ENCODE results near the gene MAP3K3. TPM values are rescaled to one million over a fixed set of nuclear protein-coding genes. Genes with fewer than 3 reads are reported as not detected.

MAP3K3 gene
- total RNA-seq, 1 experiment from 2014 or later, result 14.1 TPM

DNA sequence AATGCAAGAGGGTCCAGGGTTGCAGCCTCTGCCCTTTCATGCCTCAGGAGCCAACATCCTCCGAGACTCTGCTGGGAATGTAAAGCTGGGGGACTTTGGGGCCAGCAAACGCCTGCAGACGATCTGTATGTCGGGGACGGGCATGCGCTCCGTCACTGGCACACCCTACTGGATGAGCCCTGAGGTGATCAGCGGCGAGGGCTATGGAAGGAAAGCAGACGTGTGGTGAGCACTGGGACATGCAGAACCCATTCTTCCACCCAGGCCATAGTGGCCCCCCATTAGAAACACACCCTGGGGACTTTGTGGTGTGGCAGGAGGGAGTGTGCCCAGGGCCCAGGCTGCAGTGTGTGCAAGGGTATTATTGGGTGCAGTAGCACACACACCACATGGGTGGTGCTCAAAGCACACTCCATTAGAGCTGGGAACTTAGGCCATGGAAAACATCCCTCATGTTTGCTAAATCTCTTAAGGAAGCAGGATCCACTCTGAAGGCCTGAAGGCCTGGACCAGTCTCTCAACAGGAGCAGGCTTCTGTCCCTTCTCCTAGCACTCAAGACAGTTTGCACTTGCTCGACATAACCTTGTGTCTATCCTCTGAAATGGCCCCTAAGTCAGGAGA is 70.1 kb downstream of the MAP3K3 start:
- no peaks in the 10 kb centered on the region for H3K79me2 ChIP-seq (ENCODE audit: low read depth)
- H3K4me1 ChIP-seq (replicated peaks; ENCODE audit: insufficient read depth), result no peaks in the 10 kb centered on the region
- BruUV-seq (replicated peaks), result no TSS peak
- no peaks in the 10 kb centered on the region for H3K36me3 ChIP-seq (ENCODE audit: low read depth)
- no peak overlapping the region for H3K4me3 ChIP-seq
- TF ChIP-seq, protein P1, sequence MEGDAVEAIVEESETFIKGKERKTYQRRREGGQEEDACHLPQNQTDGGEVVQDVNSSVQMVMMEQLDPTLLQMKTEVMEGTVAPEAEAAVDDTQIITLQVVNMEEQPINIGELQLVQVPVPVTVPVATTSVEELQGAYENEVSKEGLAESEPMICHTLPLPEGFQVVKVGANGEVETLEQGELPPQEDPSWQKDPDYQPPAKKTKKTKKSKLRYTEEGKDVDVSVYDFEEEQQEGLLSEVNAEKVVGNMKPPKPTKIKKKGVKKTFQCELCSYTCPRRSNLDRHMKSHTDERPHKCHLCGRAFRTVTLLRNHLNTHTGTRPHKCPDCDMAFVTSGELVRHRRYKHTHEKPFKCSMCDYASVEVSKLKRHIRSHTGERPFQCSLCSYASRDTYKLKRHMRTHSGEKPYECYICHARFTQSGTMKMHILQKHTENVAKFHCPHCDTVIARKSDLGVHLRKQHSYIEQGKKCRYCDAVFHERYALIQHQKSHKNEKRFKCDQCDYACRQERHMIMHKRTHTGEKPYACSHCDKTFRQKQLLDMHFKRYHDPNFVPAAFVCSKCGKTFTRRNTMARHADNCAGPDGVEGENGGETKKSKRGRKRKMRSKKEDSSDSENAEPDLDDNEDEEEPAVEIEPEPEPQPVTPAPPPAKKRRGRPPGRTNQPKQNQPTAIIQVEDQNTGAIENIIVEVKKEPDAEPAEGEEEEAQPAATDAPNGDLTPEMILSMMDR (conservative IDR thresholded peaks at IDR 0.05), result no peak; the same call in 1 of the 2 replicates
- TF ChIP-seq EZH2 (IDR thresholded peaks at IDR 0.05; ENCODE audit: low read depth), result no peak
- no peaks in the 10 kb centered on the region for H3K9me3 ChIP-seq (ENCODE audit: insufficient read depth, low read depth)
- POLR2A ChIA-PET (ENCODE audit: unreplicated experiment), result no interaction called here
- no peaks in the 10 kb centered on the region for H3F3A ChIP-seq (ENCODE audit: insufficient read depth, low read depth)
- DNase-seq, result no peak
- intact Hi-C loops (cut with micrococcal nuclease; ENCODE audit: unreplicated experiment), result no loop called here
- no peaks in the 10 kb centered on the region for H4K20me1 ChIP-seq (ENCODE audit: insufficient read depth)
- CTCF ChIA-PET, result no interaction called here
- H2AFZ ChIP-seq, result no peak overlapping the region
- H3K9me2 ChIP-seq (ENCODE audit: insufficient read depth), result no peaks in the 10 kb centered on the region
- no peak overlapping the region for H3K27ac ChIP-seq
- H3K4me2 ChIP-seq, result no peak overlapping the region
- no peaks in the 10 kb centered on the region for H3K27me3 ChIP-seq (ENCODE audit: insufficient read depth, low read depth)

DNA sequence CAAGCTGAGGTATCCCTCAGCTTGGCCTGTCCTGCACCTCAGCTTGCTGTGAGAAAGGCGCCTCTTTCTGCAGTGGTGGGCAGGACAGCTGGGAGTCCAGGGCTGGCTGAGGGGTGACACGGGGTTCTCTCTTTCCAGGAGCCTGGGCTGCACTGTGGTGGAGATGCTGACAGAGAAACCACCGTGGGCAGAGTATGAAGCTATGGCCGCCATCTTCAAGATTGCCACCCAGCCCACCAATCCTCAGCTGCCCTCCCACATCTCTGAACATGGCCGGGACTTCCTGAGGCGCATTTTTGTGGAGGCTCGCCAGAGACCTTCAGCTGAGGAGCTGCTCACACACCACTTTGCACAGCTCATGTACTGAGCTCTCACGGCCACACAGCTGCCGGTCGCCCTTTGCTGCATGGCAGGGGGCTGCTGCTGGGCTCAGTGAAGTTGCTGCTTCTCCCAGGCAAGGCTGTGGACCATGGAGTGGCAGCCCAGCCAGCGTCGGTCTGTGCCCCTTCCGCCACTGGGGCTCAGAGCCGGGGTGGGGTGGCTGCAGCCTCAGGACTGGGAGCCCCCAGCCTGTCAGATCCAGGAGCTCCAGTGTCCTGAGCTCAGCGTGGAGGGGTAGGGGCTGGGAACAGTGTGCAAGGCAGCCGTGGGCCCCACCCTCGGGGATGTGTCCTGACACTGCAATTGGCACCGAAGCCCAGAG is 71.3 kb downstream of the MAP3K3 start:
- H3K27me3 ChIP-seq (ENCODE audit: insufficient read depth, low read depth), result no peaks in the 10 kb centered on the region
- intact Hi-C loops (cut with micrococcal nuclease; ENCODE audit: unreplicated experiment), result no loop called here
- no peaks in the 10 kb centered on the region for H3K4me1 ChIP-seq (replicated peaks; ENCODE audit: insufficient read depth)
- H3K79me2 ChIP-seq (ENCODE audit: low read depth), result no peaks in the 10 kb centered on the region
- H3K36me3 ChIP-seq (ENCODE audit: low read depth), result no peaks in the 10 kb centered on the region
- H3F3A ChIP-seq (ENCODE audit: insufficient read depth, low read depth), result no peaks in the 10 kb centered on the region
- no peak overlapping the region for H3K27ac ChIP-seq
- TF ChIP-seq EZH2 (IDR thresholded peaks at IDR 0.05; ENCODE audit: low read depth), result no peak
- TF ChIP-seq, protein P1 (conservative IDR thresholded peaks at IDR 0.05), result no peak
- ChIA-PET CTCF (no interaction called here), POLR2A (ENCODE audit: unreplicated experiment) (no interaction called here)
- no peaks in the 10 kb centered on the region for H3K9me2 ChIP-seq (ENCODE audit: insufficient read depth)
- H2AFZ ChIP-seq, result no peak overlapping the region
- H3K4me3 ChIP-seq, result no peak overlapping the region
- no TSS peak for BruUV-seq (replicated peaks)
- no peak for DNase-seq
- H3K9me3 ChIP-seq (ENCODE audit: insufficient read depth, low read depth), result no peaks in the 10 kb centered on the region
- H3K4me2 ChIP-seq, result no peak overlapping the region
- no peaks in the 10 kb centered on the region for H4K20me1 ChIP-seq (ENCODE audit: insufficient read depth)

- H3K79me2 ChIP-seq (ENCODE audit: low read depth), result no peaks in the 10 kb centered on the region
- CTCF ChIA-PET, result interaction anchor here (0.7 kb wide), 1 partner anchor 27 kb away, joined by 6 read pairs; no protein-coding TSS in a partner anchor
- H4K20me1 ChIP-seq (ENCODE audit: insufficient read depth), result no peaks in the 10 kb centered on the region
- no peak for TF ChIP-seq EZH2 (IDR thresholded peaks at IDR 0.05; ENCODE audit: low read depth)
- TF ChIP-seq, protein P1 (conservative IDR thresholded peaks at IDR 0.05), result no peak
- H3K27ac ChIP-seq, result no peak overlapping the region
- H2AFZ ChIP-seq, result no peak overlapping the region
- H3K4me2 ChIP-seq, result no peak overlapping the region
- POLR2A ChIA-PET (ENCODE audit: unreplicated experiment), result interaction anchor here (0.7 kb wide), 1 partner anchor 129 kb away, joined by 3 read pairs; no protein-coding TSS in a partner anchor
- no peaks in the 10 kb centered on the region for H3K27me3 ChIP-seq (ENCODE audit: insufficient read depth, low read depth)
- intact Hi-C loops (cut with micrococcal nuclease; ENCODE audit: unreplicated experiment), result no loop called here
- H3F3A ChIP-seq (ENCODE audit: insufficient read depth, low read depth), result no peaks in the 10 kb centered on the region
- no peaks in the 10 kb centered on the region for H3K4me1 ChIP-seq (replicated peaks; ENCODE audit: insufficient read depth)
- no peaks in the 10 kb centered on the region for H3K9me2 ChIP-seq (ENCODE audit: insufficient read depth)
- DNase-seq, result no peak
- no peak overlapping the region for H3K4me3 ChIP-seq
- H3K36me3 ChIP-seq (ENCODE audit: low read depth), result no peaks in the 10 kb centered on the region
- BruUV-seq (replicated peaks), result no TSS peak
- H3K9me3 ChIP-seq (ENCODE audit: insufficient read depth, low read depth), result no peaks in the 10 kb centered on the region
Observed at GRCh38 chr17:63694229-63694949, 72.2 kb downstream of the MAP3K3 start.
